ENCODE data around the gene F10. TPM values are rescaled to one million over a fixed set of nuclear protein-coding genes. Genes with fewer than 3 reads are reported as not detected.

The F10 gene
- total RNA-seq, 4 donors from 2014 or later, result 0.61 to 21.6 (median 4.5) TPM

DNA sequence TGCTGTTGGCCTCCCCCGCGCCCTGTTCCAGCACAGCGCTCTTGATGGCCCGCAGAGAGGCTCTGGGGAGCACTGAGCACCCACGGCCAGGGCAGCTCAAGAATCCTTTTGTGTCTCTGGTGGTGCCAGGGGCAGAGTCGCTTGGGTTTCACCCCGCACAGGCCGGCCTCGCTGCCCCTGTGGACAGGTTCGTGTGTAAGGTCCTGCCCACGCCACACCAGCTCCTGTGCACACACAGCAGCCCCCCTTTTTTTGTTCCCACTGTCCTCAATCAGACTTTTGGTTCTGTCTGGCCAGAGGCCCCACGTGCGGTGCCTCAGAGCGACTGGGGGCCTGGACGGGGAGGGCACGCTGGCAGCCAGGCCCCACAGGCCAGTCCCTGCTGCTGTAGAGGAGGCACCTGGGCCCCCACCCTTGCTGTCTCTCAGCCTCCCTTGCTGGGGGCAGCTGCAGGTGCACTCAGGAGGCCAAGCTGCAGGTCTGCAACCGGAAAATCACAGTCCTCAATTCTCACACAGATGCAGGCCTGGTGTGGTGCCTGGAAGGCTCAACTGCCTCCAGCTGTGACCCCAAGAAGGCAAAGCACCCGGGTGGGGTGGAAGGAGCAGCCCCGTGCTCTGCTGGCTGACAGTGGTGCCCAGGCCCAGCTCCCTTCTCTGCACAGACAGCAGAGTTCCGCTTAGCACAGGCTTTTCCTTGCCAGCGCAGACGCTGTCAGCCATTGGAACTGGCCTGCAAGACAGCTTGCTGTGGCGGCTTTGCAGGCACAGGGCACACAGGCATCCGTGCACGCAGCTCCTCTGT is 29.6 kb upstream of the F10 start:
- Histone ChIP-seq H3K27me3 (no peaks in the 10 kb centered on the region), H3K9me3 (no peaks in the 10 kb centered on the region), H3K4me1 (no peaks in the 10 kb centered on the region), H3K27ac (no peak overlapping the region), H3K4me3 (no peak overlapping the region), H3K36me3 (peaks cover 0 to 51% (median 0%) of the 10 kb centered on the region in 3 donors)
- no peak for DNase-seq
- no peak for TF ChIP-seq CTCF (IDR thresholded peaks at IDR 0.05)
- TF ChIP-seq POLR2A (IDR thresholded peaks at IDR 0.05), result no peak
- intact Hi-C loops (cut with DNase I), result no loop called here
- WGBS, 2 donors, result 87 to 90% methylated on average over 3 to 16 of the region's 25 CpGs

- no peak overlapping the region for H3K4me3 ChIP-seq
- peaks cover 0 to 43% (median 0%) of the 10 kb centered on the region in 3 donors for H3K36me3 ChIP-seq
- intact Hi-C loops (cut with DNase I), result no loop called here
- 53 to 80% methylated on average over 3 to 4 of the region's 29 CpGs for WGBS, 2 donors
- H3K9me3 ChIP-seq, result no peaks in the 10 kb centered on the region
- DNase-seq, result no peak
- no peak overlapping the region for H3K27ac ChIP-seq
- no peak for TF ChIP-seq CTCF (IDR thresholded peaks at IDR 0.05)
- no peak for TF ChIP-seq POLR2A (IDR thresholded peaks at IDR 0.05)
- no peaks in the 10 kb centered on the region for H3K27me3 ChIP-seq
- H3K4me1 ChIP-seq, result no peaks in the 10 kb centered on the region
Measured at GRCh38 chr13:113093580-113094409, 28.8 kb upstream of the F10 start.

DNA sequence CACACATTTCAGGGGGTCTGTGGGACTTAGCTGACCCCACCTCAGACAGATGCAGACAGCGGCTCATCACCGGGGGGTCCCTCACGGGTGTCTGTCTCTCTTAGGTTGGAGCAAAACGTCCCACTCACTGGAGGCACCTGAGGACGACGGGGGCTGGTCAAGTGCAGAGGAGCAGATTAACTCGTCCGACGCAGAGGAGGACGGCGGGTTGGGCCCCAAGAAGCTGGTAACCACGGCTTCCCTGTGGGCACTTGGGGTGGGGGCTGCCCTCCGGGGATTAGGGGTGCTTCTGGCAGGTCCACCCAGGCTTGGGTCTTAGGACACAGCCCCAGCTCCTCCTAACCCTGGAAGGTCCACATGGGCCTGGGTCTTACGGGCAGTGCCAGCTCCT is 28.2 kb upstream of the F10 start:
- H3K9me3 ChIP-seq, result no peaks in the 10 kb centered on the region
- H3K36me3 ChIP-seq, result peaks cover 0 to 39% (median 0%) of the 10 kb centered on the region in 3 donors
- H3K27me3 ChIP-seq, result no peaks in the 10 kb centered on the region
- 90% methylated on average over 3 of the region's 14 CpGs; no CpG with 5 or more reads in 1 of the 2 donors for WGBS, 2 donors
- H3K27ac ChIP-seq, result no peak overlapping the region
- no peak overlapping the region for H3K4me3 ChIP-seq
- no peaks in the 10 kb centered on the region for H3K4me1 ChIP-seq
- intact Hi-C loops (cut with DNase I), result no loop called here
- no peak for DNase-seq
- no peak for TF ChIP-seq CTCF (IDR thresholded peaks at IDR 0.05)
- no peak for TF ChIP-seq POLR2A (IDR thresholded peaks at IDR 0.05)

DNA sequence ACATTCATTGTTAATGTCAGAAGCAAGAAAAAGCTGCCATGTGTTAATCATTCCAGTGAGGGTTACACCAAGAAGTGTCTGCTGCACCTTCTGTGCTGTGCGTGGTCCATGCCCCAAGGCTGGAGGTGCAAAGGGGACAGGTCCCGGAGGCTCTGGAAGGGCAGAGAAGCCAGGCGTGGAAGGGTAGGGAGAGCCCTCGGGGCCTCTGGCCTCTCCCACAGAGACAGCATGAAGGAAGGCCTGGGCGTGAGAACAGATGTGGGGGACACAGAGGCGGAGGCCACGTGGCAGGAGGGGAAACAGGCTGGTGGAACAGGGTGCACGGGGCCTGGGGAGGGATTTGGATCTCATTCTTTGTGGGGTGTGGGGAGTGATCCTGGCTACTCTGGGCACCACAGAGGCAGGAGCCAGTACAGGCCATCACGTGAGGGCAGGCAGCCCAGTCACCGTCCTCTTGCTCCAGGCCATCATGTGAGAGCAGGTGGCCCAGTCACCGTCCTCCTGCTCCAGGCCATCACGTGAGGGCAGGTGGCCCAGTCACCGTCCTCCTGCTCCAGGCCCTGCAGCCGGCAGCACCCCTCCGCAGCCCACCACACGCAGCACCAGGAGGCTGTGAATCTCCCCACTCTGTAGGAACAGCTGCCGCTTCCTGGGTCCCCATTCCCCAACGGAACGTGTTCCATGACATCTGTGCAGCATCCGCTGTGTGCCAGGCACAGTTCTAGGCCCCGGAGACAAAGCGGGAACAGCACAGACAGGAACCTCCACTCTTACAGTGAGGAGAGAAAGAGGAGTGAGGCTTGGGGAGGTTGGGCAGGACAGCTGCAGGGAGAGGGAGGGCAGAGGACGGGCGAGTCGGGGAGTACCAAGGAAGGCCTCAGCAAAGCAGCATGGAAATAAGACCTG is 27.2 kb upstream of the F10 start:
- no peak for DNase-seq
- H3K27ac ChIP-seq, result no peak overlapping the region
- H3K4me1 ChIP-seq, result no peaks in the 10 kb centered on the region
- no peaks in the 10 kb centered on the region for H3K27me3 ChIP-seq
- intact Hi-C loops (cut with DNase I), result no loop called here
- no peak overlapping the region for H3K4me3 ChIP-seq
- no peaks in the 10 kb centered on the region for H3K9me3 ChIP-seq
- TF ChIP-seq CTCF (IDR thresholded peaks at IDR 0.05), result no peak
- TF ChIP-seq POLR2A (IDR thresholded peaks at IDR 0.05), result no peak
- peaks cover 0 to 29% (median 0%) of the 10 kb centered on the region in 3 donors for H3K36me3 ChIP-seq
- WGBS, 2 donors, result 78 to 91% methylated on average over 4 to 16 of the region's 25 CpGs
